HepG2 (cell line): ENCODE results near the gene CRK. TPM values are rescaled to one million over a fixed set of nuclear protein-coding genes. Genes with fewer than 3 reads are reported as not detected.

Experiments
- DR1 ChIP-seq: sonication (generic); formaldehyde crosslinking; IDR thresholded peaks from 2 replicates; pipeline ENCODE4 v1.8.0; 2021; ENCODE audit warnings: mild to moderate bottlenecking, missing genetic modification reagents, inconsistent platforms
- GATAD1 ChIP-seq: IDR thresholded peaks from 2 replicates; pipeline ENCODE4 v1.6.1; 2016; ENCODE audit warnings: missing genetic modification reagents, missing compliant biosample characterization
- GZF1 ChIP-seq: sonication (generic); formaldehyde crosslinking; IDR thresholded peaks from 2 replicates; pipeline ENCODE4 v1.5.1; 2020; ENCODE audit warnings: mild to moderate bottlenecking, missing genetic modification reagents
- HDAC1 ChIP-seq: sonication (generic); formaldehyde crosslinking; IDR thresholded peaks from 2 replicates; pipeline ENCODE4 v1.5.1; 2020; ENCODE audit warnings: mild to moderate bottlenecking, missing genetic modification reagents
- HOXA7 ChIP-seq: sonication (generic); formaldehyde crosslinking; IDR thresholded peaks from 2 replicates; pipeline ENCODE4 v1.8.1; 2022; ENCODE audit warnings: mild to moderate bottlenecking, missing genetic modification reagents, moderate library complexity
- IRX3 ChIP-seq: sonication (generic); formaldehyde crosslinking; IDR thresholded peaks from 2 replicates; pipeline ENCODE4 v1.8.1; 2023; ENCODE audit warnings: mild to moderate bottlenecking, low read depth, missing genetic modification reagents, borderline replicate concordance
- NBN ChIP-seq: fragments of 450-650 bp; conservative IDR thresholded peaks from 2 replicates; pipeline ENCODE4 v1.6.1; 2017
- NKX3-1 ChIP-seq: sonication (generic); formaldehyde crosslinking; IDR thresholded peaks from 2 replicates; pipeline ENCODE4 v1.5.0; 2020; ENCODE audit warnings: missing genetic modification reagents
- PAWR ChIP-seq: sonication (generic); formaldehyde crosslinking; IDR thresholded peaks from 2 replicates; pipeline ENCODE4 v1.4.0; 2020; ENCODE audit warnings: missing genetic modification reagents, mild to moderate bottlenecking, borderline replicate concordance
- PRPF4 ChIP-seq: fragments of 200-400 bp; formaldehyde crosslinking; IDR thresholded peaks from 2 replicates; pipeline ENCODE4 v1.6.1; 2016; ENCODE audit warnings: low read length, low read depth; ENCODE audit not compliant: poor library complexity, severe bottlenecking
- RFX5 ChIP-seq: IDR thresholded peaks from 2 replicates; pipeline ENCODE4 v1.6.1; 2011; ENCODE audit warnings: low read depth, low read length, improper control_type of control experiment
- SOX5 ChIP-seq: IDR thresholded peaks from 2 replicates; pipeline ENCODE4 v1.6.1; 2016; ENCODE audit warnings: borderline replicate concordance
- TRIM24 ChIP-seq: sonication (generic); formaldehyde crosslinking; IDR thresholded peaks from 2 replicates; pipeline ENCODE4 v1.8.0; 2022; ENCODE audit warnings: mild to moderate bottlenecking, missing genetic modification reagents
- U2AF2 ChIP-seq: fragments of 200-400 bp; formaldehyde crosslinking; IDR thresholded peaks from 2 replicates; pipeline ENCODE4 v1.6.1; 2017; ENCODE audit warnings: low read depth, mild to moderate bottlenecking, low read length
- ZFP41 ChIP-seq: sonication (generic); formaldehyde crosslinking; IDR thresholded peaks from 2 replicates; pipeline ENCODE4 v1.4.0; 2020; ENCODE audit warnings: mild to moderate bottlenecking, missing genetic modification reagents, borderline replicate concordance
- ZKSCAN5 ChIP-seq: sonication (generic); formaldehyde crosslinking; IDR thresholded peaks from 2 replicates; pipeline ENCODE4 v1.5.1; 2020; ENCODE audit warnings: mild to moderate bottlenecking, missing genetic modification reagents
- ZNF280B ChIP-seq: sonication (generic); formaldehyde crosslinking; IDR thresholded peaks from 2 replicates; pipeline ENCODE4 v1.5.0; 2020; ENCODE audit warnings: missing genetic modification reagents, mild to moderate bottlenecking, borderline replicate concordance
- ZNF44 ChIP-seq: sonication (generic); formaldehyde crosslinking; IDR thresholded peaks from 2 replicates; pipeline ENCODE4 v1.5.1; 2020; ENCODE audit warnings: mild to moderate bottlenecking, missing genetic modification reagents
- ZNF629 ChIP-seq: sonication (generic); formaldehyde crosslinking; conservative IDR thresholded peaks from 2 replicates; pipeline ENCODE4 v1.5.0; 2020; ENCODE audit warnings: missing genetic modification reagents
- ZNF781 ChIP-seq: sonication (generic); formaldehyde crosslinking; IDR thresholded peaks from 2 replicates; pipeline ENCODE4 v1.5.1; 2020; ENCODE audit warnings: borderline replicate concordance, mild to moderate bottlenecking, missing genetic modification reagents; ENCODE audit errors: not compliant biosample characterization
- polyA plus RNA-seq, 8 experiments: library from polyadenylated mRNA; depleted of rRNA in 3 of 8; stranded (reverse) in 7 of 8; unstranded in 1 of 8; fragments of >200 nt; fragmentation: Illumina TruSeq in 4 of 8; extraction: Trizol in 4 of 8; gene quantifications; 2 replicates each; pipeline versions ENCODE4 v1.2.1 to v1.2.3, GENCODE V29; 2011 to 2016; ENCODE audit warnings: low read depth in 4 of 8, missing spikeins in 1 of 8, mixed read lengths in 1 of 8; ENCODE audit not compliant: insufficient read depth in 1 of 8
- total RNA-seq, 5 experiments: library from RNA; depleted of rRNA; stranded (reverse); fragments of >200 nt; fragmentation: Illumina TruSeq; extraction: Trizol; gene quantifications; 2 replicates each; pipeline ENCODE4 v1.2.3, GENCODE V29; 2016; ENCODE audit warnings: low read depth in 1 of 5
- TF ChIP-seq, protein P1 (sequence below): sonication (generic); formaldehyde crosslinking; IDR thresholded peaks from 2 replicates; pipeline ENCODE4 v1.4.0; 2020; ENCODE audit warnings: missing genetic modification reagents
- TF ChIP-seq, protein P2 (sequence below): sonication (generic); formaldehyde crosslinking; IDR thresholded peaks from 2 replicates; pipeline ENCODE4 v1.4.0; 2020; ENCODE audit warnings: low read depth, missing genetic modification reagents

CRK gene
- total and polyA plus RNA-seq, 2 of the 13 experiments (the other 11 are each of a cell fraction or from before 2014, with no cell fraction given), result 47.4 to 54.2 TPM

- TF ChIP-seq DR1 (CRISPR knock-in tag) (no peak), NBN (no peak), HDAC1 (CRISPR knock-in tag) (peak; percentile 92), ZNF44 (CRISPR knock-in tag) (0 out of 2 replicates have a peak, but pooled peaks have one; percentile 18), GZF1 (peak; percentile 91), U2AF2 (no peak), TRIM24 (CRISPR knock-in tag) (peak; percentile 79; the same call in 1 of the 2 replicates), ZNF280B (CRISPR knock-in tag) (peak; percentile 26; the same call in 1 of the 2 replicates), RFX5 (peak; percentile 39; the same call in 1 of the 2 replicates), GATAD1 (no peak; the same call in 1 of the 2 replicates), ZFP41 (CRISPR knock-in tag) (no peak), HOXA7 (CRISPR knock-in tag) (no peak), SOX5 (CRISPR knock-in tag) (peak; percentile 63), ZNF781 (no peak), PRPF4 (no peak), ZKSCAN5 (CRISPR knock-in tag) (no peak), NKX3-1 (CRISPR knock-in tag) (no peak), PAWR (CRISPR knock-in tag) (no peak), IRX3 (CRISPR knock-in tag) (no peak; the same call in 1 of the 2 replicates), ZNF629 (no peak)
- TF ChIP-seq, protein P1, sequence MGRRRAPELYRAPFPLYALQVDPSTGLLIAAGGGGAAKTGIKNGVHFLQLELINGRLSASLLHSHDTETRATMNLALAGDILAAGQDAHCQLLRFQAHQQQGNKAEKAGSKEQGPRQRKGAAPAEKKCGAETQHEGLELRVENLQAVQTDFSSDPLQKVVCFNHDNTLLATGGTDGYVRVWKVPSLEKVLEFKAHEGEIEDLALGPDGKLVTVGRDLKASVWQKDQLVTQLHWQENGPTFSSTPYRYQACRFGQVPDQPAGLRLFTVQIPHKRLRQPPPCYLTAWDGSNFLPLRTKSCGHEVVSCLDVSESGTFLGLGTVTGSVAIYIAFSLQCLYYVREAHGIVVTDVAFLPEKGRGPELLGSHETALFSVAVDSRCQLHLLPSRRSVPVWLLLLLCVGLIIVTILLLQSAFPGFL, result no peak
- TF ChIP-seq, protein P2, sequence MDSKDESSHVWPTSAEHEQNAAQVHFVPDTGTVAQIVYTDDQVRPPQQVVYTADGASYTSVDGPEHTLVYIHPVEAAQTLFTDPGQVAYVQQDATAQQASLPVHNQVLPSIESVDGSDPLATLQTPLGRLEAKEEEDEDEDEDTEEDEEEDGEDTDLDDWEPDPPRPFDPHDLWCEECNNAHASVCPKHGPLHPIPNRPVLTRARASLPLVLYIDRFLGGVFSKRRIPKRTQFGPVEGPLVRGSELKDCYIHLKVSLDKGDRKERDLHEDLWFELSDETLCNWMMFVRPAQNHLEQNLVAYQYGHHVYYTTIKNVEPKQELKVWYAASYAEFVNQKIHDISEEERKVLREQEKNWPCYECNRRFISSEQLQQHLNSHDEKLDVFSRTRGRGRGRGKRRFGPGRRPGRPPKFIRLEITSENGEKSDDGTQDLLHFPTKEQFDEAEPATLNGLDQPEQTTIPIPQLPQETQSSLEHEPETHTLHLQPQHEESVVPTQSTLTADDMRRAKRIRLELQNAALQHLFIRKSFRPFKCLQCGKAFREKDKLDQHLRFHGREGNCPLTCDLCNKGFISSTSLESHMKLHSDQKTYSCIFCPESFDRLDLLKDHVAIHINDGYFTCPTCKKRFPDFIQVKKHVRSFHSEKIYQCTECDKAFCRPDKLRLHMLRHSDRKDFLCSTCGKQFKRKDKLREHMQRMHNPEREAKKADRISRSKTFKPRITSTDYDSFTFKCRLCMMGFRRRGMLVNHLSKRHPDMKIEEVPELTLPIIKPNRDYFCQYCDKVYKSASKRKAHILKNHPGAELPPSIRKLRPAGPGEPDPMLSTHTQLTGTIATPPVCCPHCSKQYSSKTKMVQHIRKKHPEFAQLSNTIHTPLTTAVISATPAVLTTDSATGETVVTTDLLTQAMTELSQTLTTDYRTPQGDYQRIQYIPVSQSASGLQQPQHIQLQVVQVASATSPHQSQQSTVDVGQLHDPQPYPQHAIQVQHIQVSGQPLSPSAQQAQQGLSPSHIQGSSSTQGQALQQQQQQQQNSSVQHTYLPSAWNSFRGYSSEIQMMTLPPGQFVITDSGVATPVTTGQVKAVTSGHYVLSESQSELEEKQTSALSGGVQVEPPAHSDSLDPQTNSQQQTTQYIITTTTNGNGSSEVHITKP (CRISPR knock-in tag), result no peak
These were observed 12.0 kb upstream of the CRK start (continued) for GRCh38 chr17:1467898-1468492.
